Large intestine (tissue), 3 donors: ENCODE data around the gene MYO1H. TPM values are rescaled to one million over a fixed set of nuclear protein-coding genes. Genes with fewer than 3 reads are reported as not detected.
"Not testable (repeated sequence)": the region's sequence is repeated elsewhere in the genome, so short reads cannot be mapped to it uniquely, and the experiment has no call there.

Source experiments
- DNase-seq, 2 donors: peaks; one replicate each; pipeline versions ENCODE4 v3.0.0 to v3.0.0-alpha.2; 2013
- H3K27ac ChIP-seq: one replicate; pipeline ENCODE4 v1.5.1; 2013; ENCODE audit warnings: low read length
- H3K27me3 ChIP-seq: 2 replicates; pipeline ENCODE4 v1.6.1; 2013; ENCODE audit warnings: low read length; ENCODE audit not compliant: control insufficient read depth, insufficient read depth
- H3K36me3 ChIP-seq: 2 replicates; pipeline ENCODE4 v1.6.1; 2013; ENCODE audit warnings: low read length; ENCODE audit not compliant: control insufficient read depth, insufficient read depth
- H3K4me1 ChIP-seq: one replicate; pipeline ENCODE4 v1.6.1; 2013; ENCODE audit warnings: low read length; ENCODE audit not compliant: control insufficient read depth, insufficient read depth
- H3K4me3 ChIP-seq: one replicate; pipeline ENCODE4 v1.5.1; 2013; ENCODE audit warnings: low read length
- H3K9me3 ChIP-seq: one replicate; pipeline ENCODE4 v1.6.1; 2013; ENCODE audit warnings: mild to moderate bottlenecking, low read depth, low read length, moderate library complexity; ENCODE audit not compliant: control insufficient read depth
- WGBS: methylation state at CpG from one replicate; pipeline ENCODE4 v1.1.5; 2013; ENCODE audit warnings: low lambda C conversion rate; ENCODE audit not compliant: insufficient coverage; 5-methylcytosine and 5-hydroxymethylcytosine counted together
- polyA plus RNA-seq: library from polyadenylated mRNA; unstranded; fragments of 120-200 nt; gene quantifications from one replicate; pipeline ENCODE4 v1.2.1, GENCODE V29; 2013

The MYO1H gene
- polyA plus RNA-seq, 1 donor = 1.0 TPM

GRCh38 chr12:109309381-109310246, 38.1 kb upstream of the MYO1H start:
- DNase-seq = peak in 1 of 2 donors; percentile 16
- Histone ChIP-seq H3K4me1 (peaks cover 5% of the 10 kb centered on the region), H3K27ac (no peak overlapping the region), H3K4me3 (peak overlapping the region; percentile 28), H3K27me3 (peaks cover 85% of the 10 kb centered on the region), H3K9me3 (peaks cover 4% of the 10 kb centered on the region), H3K36me3 (no peaks in the 10 kb centered on the region)
- WGBS = no CpG with 5 or more reads among the region's 99 CpGs

GRCh38 chr12:109310247-109311125, 37.2 kb upstream of the MYO1H start:
- H3K27me3 ChIP-seq = peaks cover 82% of the 10 kb centered on the region

GRCh38 chr12:109321294-109321693, 26.4 kb upstream of the MYO1H start:
- not testable (repeated sequence) for DNase-seq, H3K4me3 ChIP-seq, H3K9me3 ChIP-seq, H3K27ac ChIP-seq, H3K27me3 ChIP-seq, H3K4me1 ChIP-seq, H3K36me3 ChIP-seq
- WGBS = no CpG with 5 or more reads among the region's 8 CpGs

More at GRCh38 chr12:109310247-109311125, 37.2 kb upstream of the MYO1H start:
- no peak overlapping the region for H3K27ac ChIP-seq
- no peaks in the 10 kb centered on the region for H3K36me3 ChIP-seq
- peaks cover 4% of the 10 kb centered on the region for H3K9me3 ChIP-seq
- H3K4me3 ChIP-seq = peak overlapping the region; percentile 28
- no CpG with 5 or more reads among the region's 33 CpGs for WGBS
- peaks cover 5% of the 10 kb centered on the region for H3K4me1 ChIP-seq
- peak in 1 of 2 donors; percentile 12 for DNase-seq

GRCh38 chr12:109329003-109329402, 18.7 kb upstream of the MYO1H start:
- no peaks in the 10 kb centered on the region for H3K4me1 ChIP-seq
- DNase-seq = no peak
- H3K4me3 ChIP-seq = no peak overlapping the region
- no peak overlapping the region for H3K27ac ChIP-seq
- WGBS = no CpG with 5 or more reads among the region's 3 CpGs
- no peaks in the 10 kb centered on the region for H3K9me3 ChIP-seq
- H3K27me3 ChIP-seq = peaks cover 10% of the 10 kb centered on the region
- H3K36me3 ChIP-seq = no peaks in the 10 kb centered on the region

GRCh38 chr12:109329686-109330085, 18.0 kb upstream of the MYO1H start:
- no CpG with 5 or more reads among the region's 7 CpGs for WGBS
- no peak overlapping the region for H3K4me3 ChIP-seq

GRCh38 chr12:109330282-109331230, 17.1 kb upstream of the MYO1H start:
- no peaks in the 10 kb centered on the region for H3K4me1 ChIP-seq
- H3K27ac ChIP-seq = no peak overlapping the region
- no peak for DNase-seq
- 84% methylated on average over 7 of the region's 16 CpGs for WGBS
- no peak overlapping the region for H3K4me3 ChIP-seq
- no peaks in the 10 kb centered on the region for H3K36me3 ChIP-seq
- H3K9me3 ChIP-seq = no peaks in the 10 kb centered on the region
- H3K27me3 ChIP-seq = peaks cover 10% of the 10 kb centered on the region

More at GRCh38 chr12:109329686-109330085, 18.0 kb upstream of the MYO1H start:
- Histone ChIP-seq H3K36me3 (no peaks in the 10 kb centered on the region), H3K4me1 (no peaks in the 10 kb centered on the region), H3K9me3 (no peaks in the 10 kb centered on the region), H3K27ac (no peak overlapping the region), H3K27me3 (peaks cover 10% of the 10 kb centered on the region)
- no peak for DNase-seq

- Histone ChIP-seq H3K27ac (no peak overlapping the region), H3K9me3 (no peaks in the 10 kb centered on the region), H3K4me1 (no peaks in the 10 kb centered on the region), H3K36me3 (no peaks in the 10 kb centered on the region), H3K27me3 (peaks cover 10% of the 10 kb centered on the region), H3K4me3 (no peak overlapping the region)
- no CpG with 5 or more reads among the region's 7 CpGs for WGBS
- no peak for DNase-seq
These were observed 16.3 kb upstream of the MYO1H start for GRCh38 chr12:109331301-109331952.

GRCh38 chr12:109334887-109335286, 12.8 kb upstream of the MYO1H start:
- Histone ChIP-seq H3K27me3 (peaks cover 3% of the 10 kb centered on the region), H3K4me3 (no peak overlapping the region), H3K36me3 (no peaks in the 10 kb centered on the region), H3K9me3 (no peaks in the 10 kb centered on the region), H3K4me1 (no peaks in the 10 kb centered on the region), H3K27ac (no peak overlapping the region)
- no CpG with 5 or more reads among the region's 2 CpGs for WGBS
- no peak for DNase-seq

- WGBS = no CpG with 5 or more reads among the region's 1 CpG
- Histone ChIP-seq H3K27me3 (peaks cover 3% of the 10 kb centered on the region), H3K36me3 (no peaks in the 10 kb centered on the region), H3K27ac (no peak overlapping the region), H3K4me3 (no peak overlapping the region), H3K4me1 (no peaks in the 10 kb centered on the region), H3K9me3 (no peaks in the 10 kb centered on the region)
- DNase-seq = no peak
These were observed 11.1 kb upstream of the MYO1H start for GRCh38 chr12:109336593-109336992.
